ENCODE results near the gene EPHB6. TPM values are rescaled to one million over a fixed set of nuclear protein-coding genes. Genes with fewer than 3 reads are reported as not detected.
A peak's percentile ranks its signal among the peaks of the same experiment; 100 is the strongest.

EPHB6 gene
- total RNA-seq, 4 donors from 2014 or later, result 15.2 to 40.4 (median 26.1) TPM

- Histone ChIP-seq H3K4me1 (peaks cover 23 to 51% (median 24%) of the 10 kb centered on the region in 3 donors), H3K9me3 (no peaks in the 10 kb centered on the region), H3K27me3 (no peaks in the 10 kb centered on the region), H3K27ac (peak overlapping the region; percentile 85 to 94 (median 90)), H3K36me3 (peaks cover 0 to 5% (median 0%) of the 10 kb centered on the region in 3 donors), H3K4me3 (peak overlapping the region; percentile 74 to 78 (median 77))
- DNase-seq, result no peak
- intact Hi-C loops (cut with DNase I), result no loop called here
- 25 to 43% methylated on average over 4 to 8 of the region's 12 CpGs for WGBS, 2 donors
- no peak for TF ChIP-seq POLR2A (IDR thresholded peaks at IDR 0.05)
- TF ChIP-seq CTCF (IDR thresholded peaks at IDR 0.05), result no peak
These were observed 1.1 kb downstream of the EPHB6 start for GRCh38 chr7:142855756-142856564.

- intact Hi-C loops (cut with DNase I), result no loop called here
- no peaks in the 10 kb centered on the region for H3K27me3 ChIP-seq
- 48 to 69% methylated on average over 5 to 6 of the region's 7 CpGs for WGBS, 2 donors
- H3K4me3 ChIP-seq, result peak overlapping the region in 2 of 4 donors; percentile 74 to 76
- no peak for DNase-seq
- peak overlapping the region; percentile 5 to 94 (median 86) for H3K27ac ChIP-seq
- no peak for TF ChIP-seq CTCF (IDR thresholded peaks at IDR 0.05)
- no peak for TF ChIP-seq POLR2A (IDR thresholded peaks at IDR 0.05)
- peaks cover 23 to 51% (median 24%) of the 10 kb centered on the region in 3 donors for H3K4me1 ChIP-seq
- H3K9me3 ChIP-seq, result no peaks in the 10 kb centered on the region
- H3K36me3 ChIP-seq, result peaks cover 0 to 12% (median 0%) of the 10 kb centered on the region in 3 donors
These were observed 1.8 kb downstream of the EPHB6 start for GRCh38 chr7:142856565-142857245.

GRCh38 chr7:142857625-142858024 lies 2.7 kb downstream of the EPHB6 start:
- intact Hi-C loops (cut with DNase I), result no loop called here
- Histone ChIP-seq H3K4me1 (peaks cover 23 to 51% (median 24%) of the 10 kb centered on the region in 3 donors), H3K9me3 (no peaks in the 10 kb centered on the region), H3K27me3 (no peaks in the 10 kb centered on the region), H3K27ac (peak overlapping the region in 2 of 4 donors; percentile 54 to 94), H3K4me3 (no peak overlapping the region), H3K36me3 (peaks cover 0 to 22% (median 0%) of the 10 kb centered on the region in 3 donors)
- no peak for DNase-seq
- TF ChIP-seq POLR2A (IDR thresholded peaks at IDR 0.05), result no peak
- no peak for TF ChIP-seq CTCF (IDR thresholded peaks at IDR 0.05)
- WGBS, 2 donors, result 69 to 77% methylated on average over 5 of the region's 5 CpGs

- H3K9me3 ChIP-seq, result no peaks in the 10 kb centered on the region
- peaks cover 18 to 46% (median 21%) of the 10 kb centered on the region in 3 donors for H3K4me1 ChIP-seq
- no peak for DNase-seq
- no peak overlapping the region for H3K27ac ChIP-seq
- no peaks in the 10 kb centered on the region for H3K27me3 ChIP-seq
- TF ChIP-seq POLR2A (IDR thresholded peaks at IDR 0.05) (no peak), CTCF (IDR thresholded peaks at IDR 0.05) (no peak)
- no peak overlapping the region for H3K4me3 ChIP-seq
- intact Hi-C loops (cut with DNase I), result no loop called here
- H3K36me3 ChIP-seq, result peaks cover 0 to 39% (median 0%) of the 10 kb centered on the region in 3 donors
These were observed 4.5 kb downstream of the EPHB6 start for GRCh38 chr7:142859411-142859810.

- WGBS, 2 donors, result 22 to 30% methylated on average over 5 of the region's 5 CpGs
- TF ChIP-seq CTCF (IDR thresholded peaks at IDR 0.05) (no peak), POLR2A (IDR thresholded peaks at IDR 0.05) (no peak)
- intact Hi-C loops (cut with DNase I), result no loop called here
- H3K4me3 ChIP-seq, result no peak overlapping the region
- H3K4me1 ChIP-seq, result peaks cover 18 to 50% (median 21%) of the 10 kb centered on the region in 3 donors
- H3K27ac ChIP-seq, result peak overlapping the region in 1 of 4 donors; percentile 36
- H3K9me3 ChIP-seq, result no peaks in the 10 kb centered on the region
- no peak for DNase-seq
- peaks cover 0 to 44% (median 0%) of the 10 kb centered on the region in 3 donors for H3K36me3 ChIP-seq
- H3K27me3 ChIP-seq, result no peaks in the 10 kb centered on the region
These were observed 5.0 kb downstream of the EPHB6 start for GRCh38 chr7:142859829-142860228.
